Thyroid gland (tissue), 4 donors: Measurements from ENCODE around the gene RAB36.

ENCODE experiments used
- POLR2A ChIP-seq, 2 donors: fragments of 450-650 bp; IDR thresholded peaks; one replicate each; pipeline ENCODE4 v1.6.1; 2017; ENCODE audit warnings: antibody characterized with exemption in 2 of 2, mild to moderate bottlenecking in 2 of 2, moderate library complexity in 1 of 2
- TF ChIP-seq, protein P1 (sequence below), 6 experiments: fragments of 200-600 bp in 3 of 6; fragments of 450-650 bp in 3 of 6; sonication (generic) in 3 of 6; IDR thresholded peaks; one replicate each; pipeline ENCODE4 v1.5.1; 2016 to 2019; ENCODE audit warnings: antibody characterized with exemption in 6 of 6, mild to moderate bottlenecking in 2 of 6, inconsistent platforms in 1 of 6, moderate library complexity in 1 of 6

DNA sequence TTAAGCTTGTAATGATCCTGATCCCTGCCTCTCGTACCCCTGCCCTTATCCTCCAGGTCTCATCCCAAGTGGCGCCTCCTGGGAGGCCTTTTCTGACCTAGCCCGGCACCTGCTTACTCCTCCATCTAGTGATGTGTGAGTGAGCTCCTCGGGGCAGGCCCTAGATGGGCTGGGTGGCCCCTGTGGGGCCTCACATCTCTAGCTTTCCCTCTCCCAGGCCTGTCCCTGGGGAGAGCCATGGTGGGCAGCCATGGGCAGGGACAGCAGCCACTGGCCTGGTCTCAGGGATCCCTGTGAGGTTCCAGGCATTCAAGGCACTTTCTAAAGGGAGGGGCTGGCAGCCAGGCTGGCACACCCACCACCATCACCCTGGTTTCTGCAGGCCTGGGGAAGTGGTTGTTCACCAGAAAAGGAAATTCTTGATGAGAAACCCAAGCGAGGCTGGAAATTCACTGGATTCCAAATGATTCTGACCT lies 47.0 kb upstream of the RAB36 start:
- TF ChIP-seq, protein P1, sequence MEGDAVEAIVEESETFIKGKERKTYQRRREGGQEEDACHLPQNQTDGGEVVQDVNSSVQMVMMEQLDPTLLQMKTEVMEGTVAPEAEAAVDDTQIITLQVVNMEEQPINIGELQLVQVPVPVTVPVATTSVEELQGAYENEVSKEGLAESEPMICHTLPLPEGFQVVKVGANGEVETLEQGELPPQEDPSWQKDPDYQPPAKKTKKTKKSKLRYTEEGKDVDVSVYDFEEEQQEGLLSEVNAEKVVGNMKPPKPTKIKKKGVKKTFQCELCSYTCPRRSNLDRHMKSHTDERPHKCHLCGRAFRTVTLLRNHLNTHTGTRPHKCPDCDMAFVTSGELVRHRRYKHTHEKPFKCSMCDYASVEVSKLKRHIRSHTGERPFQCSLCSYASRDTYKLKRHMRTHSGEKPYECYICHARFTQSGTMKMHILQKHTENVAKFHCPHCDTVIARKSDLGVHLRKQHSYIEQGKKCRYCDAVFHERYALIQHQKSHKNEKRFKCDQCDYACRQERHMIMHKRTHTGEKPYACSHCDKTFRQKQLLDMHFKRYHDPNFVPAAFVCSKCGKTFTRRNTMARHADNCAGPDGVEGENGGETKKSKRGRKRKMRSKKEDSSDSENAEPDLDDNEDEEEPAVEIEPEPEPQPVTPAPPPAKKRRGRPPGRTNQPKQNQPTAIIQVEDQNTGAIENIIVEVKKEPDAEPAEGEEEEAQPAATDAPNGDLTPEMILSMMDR (IDR thresholded peaks at IDR 0.05), result no peak
- TF ChIP-seq POLR2A (IDR thresholded peaks at IDR 0.05), result no peak
